H1 (cell line): Measurements from ENCODE around the gene NDUFB10. TPM values are rescaled to one million over a fixed set of nuclear protein-coding genes. Genes with fewer than 3 reads are reported as not detected.

Experiments
- CBX5 ChIP-seq: fragments of 300-800, 300-1000 bp; sonication (generic); IDR thresholded peaks from 2 replicates; pipeline ENCODE4 v1.7.1; 2016; ENCODE audit warnings: antibody characterized with exemption, low read length, low read depth
- CHD1 ChIP-seq: IDR thresholded peaks from 2 replicates; pipeline ENCODE4 v1.6.1; 2012; ENCODE audit warnings: low read depth, low read length, improper control_type of control experiment
- EGR1 ChIP-seq: IDR thresholded peaks from 2 replicates; pipeline ENCODE4 v1.6.1; 2011; ENCODE audit warnings: low read depth, low read length, borderline replicate concordance
- GTF2F1 ChIP-seq: IDR thresholded peaks from 2 replicates; pipeline ENCODE4 v1.6.1; 2012; ENCODE audit warnings: low read depth, low read length, improper control_type of control experiment, borderline replicate concordance
- KDM1A ChIP-seq: fragments of 200-600, 300-600 bp; sonication (generic); IDR thresholded peaks from 2 replicates; pipeline ENCODE4 v1.7.1; 2016; ENCODE audit warnings: mild to moderate bottlenecking, low read length, borderline replicate concordance
- NRF1 ChIP-seq: IDR thresholded peaks from 2 replicates; pipeline ENCODE4 v1.6.1; 2011; ENCODE audit warnings: mild to moderate bottlenecking, low read depth, low read length, improper control_type of control experiment
- TAF1 ChIP-seq: IDR thresholded peaks from 2 replicates; pipeline ENCODE4 v1.6.1; 2011; ENCODE audit warnings: mild to moderate bottlenecking, low read depth, low read length
- TCF12 ChIP-seq: IDR thresholded peaks from 2 replicates; pipeline ENCODE4 v1.6.1; 2011; ENCODE audit warnings: low read depth, mild to moderate bottlenecking, low read length
- ZNF274 ChIP-seq: IDR thresholded peaks from 2 replicates; pipeline ENCODE4 v1.7.0; 2012; ENCODE audit warnings: low read length, borderline replicate concordance; ENCODE audit errors: extremely low read depth
- polyA plus RNA-seq, 7 experiments: library from polyadenylated mRNA; depleted of rRNA in 3 of 7; stranded (reverse) in 5 of 7; unstranded in 2 of 7; fragments of >200 nt in 5 of 7; fragments of 200-250 nt in 2 of 7; gene quantifications; 1 replicate in 5 of 7; 2 replicates in 1 of 7; 4 replicates in 1 of 7; pipeline versions ENCODE4 v1.2.1 to v1.2.3, GENCODE V29; 2011 to 2013; ENCODE audit warnings: missing spikeins in 2 of 7, mixed read lengths in 2 of 7
- total RNA-seq: library from RNA; stranded (reverse); fragmentation: NEBNext Ultra II Directional; extraction: Animal tissue kit (Norgen Biotek cat#: 25700); gene quantifications from 2 replicates; pipeline ENCODE4 v1.2.1, GENCODE V29; 2021
- TF ChIP-seq, protein P1 (sequence below): IDR thresholded peaks from 2 replicates; pipeline ENCODE4 v1.6.1; 2012; ENCODE audit warnings: inconsistent platforms
- TF ChIP-seq, protein P2 (sequence below): IDR thresholded peaks from 2 replicates; pipeline ENCODE4 v1.6.1; 2011; ENCODE audit warnings: low read length, improper control_type of control experiment

The NDUFB10 gene
- total and polyA plus RNA-seq, 2 of the 8 experiments (the other 6 are each of a cell fraction or from before 2014, with no cell fraction given): 183 to 194 TPM

DNA sequence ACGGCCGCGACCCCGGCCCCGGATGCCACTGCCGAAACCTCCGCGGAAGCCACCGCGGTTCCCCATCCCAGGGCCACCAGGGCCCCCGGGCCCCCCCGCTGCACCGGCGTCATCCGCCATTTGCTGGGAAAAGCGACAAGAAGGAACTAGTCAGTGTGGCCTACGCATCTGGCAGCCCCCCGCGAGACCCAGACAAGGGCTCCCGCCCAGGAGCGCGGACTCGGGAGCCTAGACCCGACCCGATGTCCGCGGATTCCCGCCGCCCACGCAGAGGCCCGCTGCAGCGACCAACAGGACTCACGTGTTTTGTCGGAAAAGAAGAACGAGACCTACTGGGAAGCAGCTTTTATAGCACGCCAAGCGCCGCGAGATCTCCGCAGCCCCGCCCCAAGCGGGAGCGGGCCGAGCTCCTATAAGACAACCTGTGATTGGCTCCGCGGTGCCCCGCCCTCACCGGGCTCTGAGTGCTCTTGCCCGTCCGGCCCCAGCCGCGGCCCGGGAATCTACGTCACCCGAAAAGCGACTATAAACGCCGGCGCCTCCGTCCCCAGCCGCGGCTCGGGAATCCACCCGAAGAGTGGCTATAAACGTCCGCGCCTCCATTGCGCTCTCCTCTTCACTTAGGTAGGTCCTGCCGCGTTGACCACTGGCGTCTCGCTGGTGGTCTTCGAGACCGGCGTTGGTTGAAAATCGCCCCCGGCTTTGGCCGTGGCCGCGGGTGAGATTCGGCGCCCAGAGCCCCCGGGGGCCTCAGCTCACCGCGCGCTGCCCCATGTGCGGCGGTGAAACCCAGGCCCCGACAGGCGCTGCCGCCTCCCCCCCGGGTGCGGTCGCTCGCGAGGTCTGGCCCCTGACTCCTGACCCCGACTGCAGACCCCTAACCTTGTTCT lies 5.4 kb downstream of the NDUFB10 start, which contains the start of gene RPS2 (continued):
- peak; percentile 25; the same call in 1 of the 2 replicates for TF ChIP-seq NRF1
- peak; percentile 59; the same call in 1 of the 2 replicates for TF ChIP-seq CHD1
- TF ChIP-seq, protein P1, sequence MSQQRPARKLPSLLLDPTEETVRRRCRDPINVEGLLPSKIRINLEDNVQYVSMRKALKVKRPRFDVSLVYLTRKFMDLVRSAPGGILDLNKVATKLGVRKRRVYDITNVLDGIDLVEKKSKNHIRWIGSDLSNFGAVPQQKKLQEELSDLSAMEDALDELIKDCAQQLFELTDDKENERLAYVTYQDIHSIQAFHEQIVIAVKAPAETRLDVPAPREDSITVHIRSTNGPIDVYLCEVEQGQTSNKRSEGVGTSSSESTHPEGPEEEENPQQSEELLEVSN: peak; percentile 17; the same call in 1 of the 2 replicates
- TF ChIP-seq, protein P2, sequence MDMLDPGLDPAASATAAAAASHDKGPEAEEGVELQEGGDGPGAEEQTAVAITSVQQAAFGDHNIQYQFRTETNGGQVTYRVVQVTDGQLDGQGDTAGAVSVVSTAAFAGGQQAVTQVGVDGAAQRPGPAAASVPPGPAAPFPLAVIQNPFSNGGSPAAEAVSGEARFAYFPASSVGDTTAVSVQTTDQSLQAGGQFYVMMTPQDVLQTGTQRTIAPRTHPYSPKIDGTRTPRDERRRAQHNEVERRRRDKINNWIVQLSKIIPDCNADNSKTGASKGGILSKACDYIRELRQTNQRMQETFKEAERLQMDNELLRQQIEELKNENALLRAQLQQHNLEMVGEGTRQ: no peak
- TF ChIP-seq ZNF274: no peak
- TF ChIP-seq TCF12: no peak
- TF ChIP-seq TAF1: peak; percentile 100
- no peak for TF ChIP-seq CBX5
- TF ChIP-seq KDM1A: no peak
- TF ChIP-seq EGR1: peak; percentile 96
- peak; percentile 93 for TF ChIP-seq GTF2F1
